ENCODE data around the gene RNF4. TPM values are rescaled to one million over a fixed set of nuclear protein-coding genes. Genes with fewer than 3 reads are reported as not detected.

Gene RNF4
- total RNA-seq, 1 experiment from 2014 or later: 44.8 TPM

Other genes with a start within 250 kb of the RNF4 start
- gene HAUS3, start 227.0 kb upstream of the RNF4 start, total RNA-seq (2014; rRNA removed; shearing (Covaris generic); ENCODE audit: low replicate concordance): 7.7 and 11.7 TPM in 2 replicates
- not detected in 2 replicates for gene POLN, start 227.0 kb upstream of the RNF4 start, total RNA-seq (2014; rRNA removed; shearing (Covaris generic); ENCODE audit: low replicate concordance)
- gene MXD4, start 207.0 kb upstream of the RNF4 start, total RNA-seq (2014; rRNA removed; shearing (Covaris generic); ENCODE audit: low replicate concordance): 25.0 and 31.4 TPM in 2 replicates
- gene ZFYVE28, start 50.5 kb upstream of the RNF4 start, total RNA-seq (2014; rRNA removed; shearing (Covaris generic); ENCODE audit: low replicate concordance): 1.5 and 3.1 TPM in 2 replicates
- gene CFAP99, start 50.2 kb upstream of the RNF4 start, total RNA-seq (2014; rRNA removed; shearing (Covaris generic); ENCODE audit: low replicate concordance): not detected in 2 replicates
- gene FAM193A, start 67.5 kb downstream of the RNF4 start, total RNA-seq (2014; rRNA removed; shearing (Covaris generic); ENCODE audit: low replicate concordance): 7.3 and 24.4 TPM in 2 replicates